RWPE1 (cell line): ENCODE results near the gene KDM4B.

ENCODE experiments used
- CTCF ChIA-PET: fragments of 350-600 bp; sonication (Branson Sonifier 250); formaldehyde crosslinking; extraction: SDS; loops from one replicate; lab custom pipeline; 2021; lab: Yijun Ruan, JAX
- POLR2A ChIA-PET: fragments of 400-600 bp; formaldehyde crosslinking; extraction: SDS; loops from one replicate; lab custom pipeline; 2020; ENCODE audit warnings: antibody characterized with exemption; ENCODE audit not compliant: low non-redundant PET; lab: Yijun Ruan, JAX
- DNase-seq: peaks from one replicate; pipeline ENCODE4 v3.0.0; 2012; ENCODE audit warnings: low spot score
- H3K27ac ChIP-seq: fragments of 450-650 bp; 2 replicates; pipeline ENCODE4 v1.5.1; 2017
- TF ChIP-seq, protein P1 (sequence below): fragments of 450-650 bp; conservative IDR thresholded peaks from 2 replicates; pipeline ENCODE4 v1.5.1; 2017; ENCODE audit warnings: low read depth, mild to moderate bottlenecking

KDM4B gene

DNA sequence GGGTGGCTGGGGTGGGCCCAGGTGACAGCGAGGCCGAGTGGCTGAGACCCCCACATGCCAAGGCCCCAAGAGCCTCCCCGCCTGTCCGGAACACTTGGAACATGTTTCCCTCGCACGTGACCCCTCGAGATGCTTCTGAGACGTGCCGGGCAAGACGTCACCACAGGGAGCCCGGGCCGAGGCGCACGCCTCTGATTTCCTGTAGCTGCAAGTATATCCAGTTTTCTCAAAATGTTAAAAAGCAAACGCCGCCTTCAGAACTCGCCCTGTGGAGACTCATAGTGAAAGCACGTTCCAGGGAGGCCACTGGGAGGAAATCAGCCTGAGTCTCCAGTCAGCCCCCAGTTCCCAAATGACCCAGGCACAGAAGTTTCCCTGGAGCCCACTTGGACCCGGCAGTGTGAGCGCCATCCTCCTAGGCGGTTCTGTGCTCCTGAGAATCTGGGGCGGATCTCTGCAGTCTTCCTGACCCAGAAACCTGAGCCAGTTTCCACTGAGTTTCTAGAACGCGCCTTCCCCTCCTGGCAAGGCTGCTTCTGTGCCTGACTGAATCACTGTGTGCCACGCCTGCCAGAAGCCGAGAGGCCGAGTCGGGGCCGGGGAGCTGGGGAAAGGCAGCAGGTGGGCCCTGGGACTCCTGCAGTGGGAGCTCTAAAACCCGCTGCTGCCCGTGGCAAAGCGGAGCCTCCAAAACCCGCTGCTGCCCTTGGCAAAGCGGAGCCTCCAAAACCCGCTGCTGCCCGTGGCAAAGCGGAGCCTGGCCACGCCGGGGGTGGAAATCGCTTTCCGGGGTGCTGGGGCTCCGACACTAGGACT, 179.3 kb downstream of the KDM4B start:
- CTCF ChIA-PET, result no interaction called here
- no peak for DNase-seq
- POLR2A ChIA-PET, result no interaction called here
- TF ChIP-seq, protein P1, sequence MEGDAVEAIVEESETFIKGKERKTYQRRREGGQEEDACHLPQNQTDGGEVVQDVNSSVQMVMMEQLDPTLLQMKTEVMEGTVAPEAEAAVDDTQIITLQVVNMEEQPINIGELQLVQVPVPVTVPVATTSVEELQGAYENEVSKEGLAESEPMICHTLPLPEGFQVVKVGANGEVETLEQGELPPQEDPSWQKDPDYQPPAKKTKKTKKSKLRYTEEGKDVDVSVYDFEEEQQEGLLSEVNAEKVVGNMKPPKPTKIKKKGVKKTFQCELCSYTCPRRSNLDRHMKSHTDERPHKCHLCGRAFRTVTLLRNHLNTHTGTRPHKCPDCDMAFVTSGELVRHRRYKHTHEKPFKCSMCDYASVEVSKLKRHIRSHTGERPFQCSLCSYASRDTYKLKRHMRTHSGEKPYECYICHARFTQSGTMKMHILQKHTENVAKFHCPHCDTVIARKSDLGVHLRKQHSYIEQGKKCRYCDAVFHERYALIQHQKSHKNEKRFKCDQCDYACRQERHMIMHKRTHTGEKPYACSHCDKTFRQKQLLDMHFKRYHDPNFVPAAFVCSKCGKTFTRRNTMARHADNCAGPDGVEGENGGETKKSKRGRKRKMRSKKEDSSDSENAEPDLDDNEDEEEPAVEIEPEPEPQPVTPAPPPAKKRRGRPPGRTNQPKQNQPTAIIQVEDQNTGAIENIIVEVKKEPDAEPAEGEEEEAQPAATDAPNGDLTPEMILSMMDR, result no peak
- no peak overlapping the region for H3K27ac ChIP-seq

DNA sequence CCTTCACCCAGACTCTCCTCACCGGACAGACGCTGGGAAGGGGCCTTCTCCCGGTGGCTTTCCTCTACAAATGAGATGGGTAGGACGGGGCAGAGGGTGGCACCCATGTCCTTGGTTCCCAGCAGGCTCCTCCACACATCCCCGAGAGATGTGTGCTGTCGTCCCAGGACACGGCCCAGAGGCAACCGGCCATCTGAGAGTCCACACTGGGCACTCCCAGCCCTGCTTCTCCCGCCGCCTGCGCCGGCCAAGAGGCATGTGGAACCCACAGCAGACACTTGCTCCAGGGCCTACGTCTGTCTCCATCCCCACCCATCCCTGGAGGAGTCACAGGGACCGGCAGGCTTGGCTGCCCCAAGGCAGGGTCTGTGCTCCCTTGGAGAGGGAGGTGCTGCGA, 179.9 kb downstream of the KDM4B start:
- CTCF ChIA-PET, result interaction anchor here (1.3 kb wide), 1 partner anchor 100 kb away, joined by 4 read pairs; no protein-coding TSS in a partner anchor
- no peak for DNase-seq
- POLR2A ChIA-PET, result no interaction called here
- H3K27ac ChIP-seq, result no peak overlapping the region
- TF ChIP-seq, protein P1, result no peak

DNA sequence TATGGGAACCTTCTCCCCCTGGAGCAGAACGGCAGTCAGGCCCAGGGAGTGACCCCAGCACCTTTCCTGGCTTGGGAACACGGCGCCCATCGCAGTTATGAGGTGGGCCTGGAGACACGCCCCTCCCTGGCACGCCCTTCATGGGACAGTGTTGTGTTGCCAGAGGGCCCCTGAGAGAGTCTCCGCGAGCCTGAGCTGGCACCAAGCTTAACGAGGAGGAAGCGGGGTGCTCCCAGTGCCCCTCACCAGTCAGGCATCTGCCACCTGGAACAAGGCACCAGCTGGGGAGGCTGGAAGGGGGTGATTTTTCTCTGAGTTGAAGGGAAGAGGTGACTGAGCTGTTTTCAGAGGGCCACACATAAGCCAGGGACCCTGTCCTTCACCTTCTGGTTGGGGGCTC, 180.6 kb downstream of the KDM4B start:
- H3K27ac ChIP-seq, result no peak overlapping the region
- DNase-seq, result no peak
- TF ChIP-seq, protein P1, result no peak
- ChIA-PET POLR2A (no interaction called here), CTCF (interaction anchor here (0.5 to 1.3 kb wide), 4 partner anchors 101 to 1697 kb away, joined by 3 to 4 read pairs (median 3); no protein-coding TSS in a partner anchor)

DNA sequence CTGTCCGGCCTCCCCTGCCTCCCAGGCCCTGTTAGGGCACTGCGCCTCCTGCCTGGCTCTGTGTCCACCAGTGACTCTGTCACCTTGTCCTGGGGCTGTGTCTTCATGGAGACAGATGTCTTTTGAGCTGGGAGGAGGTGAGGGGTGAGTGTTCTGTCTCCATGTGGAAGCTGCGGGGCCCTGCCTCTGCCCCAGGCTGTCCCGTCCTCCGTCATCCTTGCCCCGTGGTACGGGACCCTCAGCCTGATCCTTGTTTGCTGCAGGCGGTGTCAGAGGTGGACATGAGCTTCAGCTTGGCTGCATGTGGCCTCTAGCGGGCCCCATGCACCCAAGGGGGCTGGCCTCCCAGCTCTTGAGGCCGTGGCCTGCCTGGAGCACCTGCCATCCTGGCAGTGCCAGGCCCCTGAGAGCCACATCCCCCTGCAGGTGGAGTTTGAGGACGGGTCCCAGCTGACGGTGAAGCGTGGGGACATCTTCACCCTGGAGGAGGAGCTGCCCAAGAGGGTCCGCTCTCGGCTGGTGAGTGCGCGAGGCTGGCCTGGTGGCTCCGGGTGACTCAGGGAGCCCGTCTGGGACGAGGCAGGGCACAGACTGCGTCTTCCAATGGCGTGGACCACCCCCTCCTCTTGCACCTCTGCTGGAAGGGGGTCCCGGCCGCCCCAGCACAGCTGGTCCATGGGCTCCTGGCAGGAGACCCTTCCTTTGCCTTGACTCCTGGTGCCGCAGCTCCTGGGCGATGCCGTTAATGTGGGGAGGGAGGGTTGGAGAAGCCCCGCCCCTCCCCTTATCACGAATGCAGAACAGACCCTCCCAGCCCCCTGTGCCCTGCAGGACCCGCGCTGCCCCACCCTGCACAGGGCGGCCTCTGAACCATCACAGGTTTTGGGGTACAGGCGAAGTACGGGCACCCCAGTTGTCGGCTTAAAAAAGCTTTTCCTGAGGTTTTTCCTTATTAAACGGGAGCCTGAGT, 181.3 kb downstream of the KDM4B start:
- CTCF ChIA-PET, result interaction anchor here (0.5 to 1.3 kb wide), 4 partner anchors 102 to 1697 kb away, joined by 3 to 4 read pairs (median 3); no protein-coding TSS in a partner anchor

DNA sequence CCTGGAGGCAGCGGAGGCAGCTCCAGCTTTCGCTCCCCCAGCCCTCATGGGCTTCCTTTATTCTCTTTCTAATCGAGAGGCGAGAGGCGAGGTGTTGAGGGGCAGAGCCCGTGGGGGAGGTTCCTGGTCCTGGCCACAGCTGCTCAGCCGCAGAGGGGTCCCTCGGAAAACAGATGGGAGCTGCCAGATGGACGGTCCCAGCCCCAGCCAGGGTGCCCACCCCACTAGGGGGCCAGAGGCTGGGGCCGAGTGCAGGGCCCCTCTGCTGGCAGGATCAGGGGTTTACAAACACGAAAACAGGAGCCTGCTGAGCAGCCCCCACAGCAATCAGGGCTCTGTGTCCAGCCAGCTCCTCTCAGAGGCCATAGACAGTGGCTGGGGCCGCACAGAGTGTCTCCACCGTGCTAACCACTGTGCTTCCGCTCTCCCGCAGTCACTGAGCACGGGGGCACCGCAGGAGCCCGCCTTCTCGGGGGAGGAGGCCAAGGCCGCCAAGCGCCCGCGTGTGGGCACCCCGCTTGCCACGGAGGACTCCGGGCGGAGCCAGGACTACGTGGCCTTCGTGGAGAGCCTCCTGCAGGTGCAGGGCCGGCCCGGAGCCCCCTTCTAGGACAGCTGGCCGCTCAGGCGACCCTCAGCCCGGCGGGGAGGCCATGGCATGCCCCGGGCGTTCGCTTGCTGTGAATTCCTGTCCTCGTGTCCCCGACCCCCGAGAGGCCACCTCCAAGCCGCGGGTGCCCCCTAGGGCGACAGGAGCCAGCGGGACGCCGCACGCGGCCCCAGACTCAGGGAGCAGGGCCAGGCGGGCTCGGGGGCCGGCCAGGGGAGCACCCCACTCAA, 182.2 kb downstream of the KDM4B start:
- ChIA-PET CTCF (interaction anchor here (0.6 kb wide), 1 partner anchor 103 kb away, joined by 3 read pairs; no protein-coding TSS in a partner anchor), POLR2A (no interaction called here)
- H3K27ac ChIP-seq, result no peak overlapping the region
- TF ChIP-seq, protein P1, result no peak
- no peak for DNase-seq

More for the DNA sequence above, 181.3 kb downstream of the KDM4B start:
- DNase-seq, result no peak
- TF ChIP-seq, protein P1, result no peak
- H3K27ac ChIP-seq, result no peak overlapping the region
- POLR2A ChIA-PET, result no interaction called here
